ENCODE data around the gene PIBF1.
"Not testable (repeated sequence)": the region's sequence is repeated elsewhere in the genome, so short reads cannot be mapped to it uniquely, and the experiment has no call there.

The PIBF1 gene

GRCh38 chr13:72798817-72799216, 16.9 kb downstream of the PIBF1 start:
- no peak for TF ChIP-seq POLR2A (IDR thresholded peaks at IDR 0.05; ENCODE audit: low read length)
- TF ChIP-seq GATA1 (IDR thresholded peaks at IDR 0.05; ENCODE audit: low read depth, low read length) = no peak
- no peak for DNase-seq

DNA sequence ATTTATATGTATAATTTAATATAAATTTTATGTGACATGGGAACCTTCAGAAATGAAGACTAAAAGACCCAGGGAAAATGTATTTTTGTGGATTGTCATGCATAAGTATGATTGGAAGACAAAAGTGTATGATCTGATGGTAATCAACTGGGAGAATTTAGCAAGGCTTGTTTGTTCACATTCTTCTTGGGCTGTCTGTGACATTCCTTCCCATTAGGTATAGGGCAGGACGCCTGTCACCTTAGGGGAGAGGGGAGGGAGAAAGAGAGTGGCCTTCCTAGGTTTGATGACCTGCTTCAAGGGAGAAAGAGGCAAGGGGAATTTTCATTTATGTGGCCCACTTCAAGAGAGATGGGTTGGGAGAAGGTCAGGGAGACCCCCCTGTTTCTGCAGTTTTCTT, 22.4 kb downstream of the PIBF1 start:
- DNase-seq = no peak
- TF ChIP-seq GATA1 (IDR thresholded peaks at IDR 0.05; ENCODE audit: low read depth, low read length) = no peak
- TF ChIP-seq POLR2A (IDR thresholded peaks at IDR 0.05; ENCODE audit: low read length) = no peak

GRCh38 chr13:72805676-72806346, 23.9 kb downstream of the PIBF1 start:
- no peak for TF ChIP-seq POLR2A (IDR thresholded peaks at IDR 0.05; ENCODE audit: low read length)
- no peak for TF ChIP-seq GATA1 (IDR thresholded peaks at IDR 0.05; ENCODE audit: low read depth, low read length)

DNA sequence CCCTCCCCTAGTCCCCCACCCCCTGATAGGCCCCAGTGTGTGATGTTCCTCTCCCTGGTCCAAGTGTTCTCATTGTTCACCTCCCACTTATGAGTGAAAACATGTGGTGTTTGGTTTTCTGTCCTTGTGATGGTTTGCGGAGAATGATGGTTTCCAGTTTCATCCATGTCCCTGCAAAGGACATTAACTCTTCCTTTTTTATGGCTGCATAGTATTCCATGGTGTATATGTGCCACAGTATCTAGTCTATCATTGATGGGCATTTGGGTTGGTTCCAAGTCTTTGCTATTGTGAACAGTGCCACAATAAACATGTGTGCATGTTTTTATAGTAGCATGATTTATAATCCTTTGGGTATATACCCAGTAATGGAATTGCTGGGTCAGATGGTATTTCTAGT, 24.6 kb downstream of the PIBF1 start:
- DNase-seq = not testable (repeated sequence)

More at GRCh38 chr13:72805676-72806346, 23.9 kb downstream of the PIBF1 start:
- DNase-seq = peak; percentile 4 to 22

DNA sequence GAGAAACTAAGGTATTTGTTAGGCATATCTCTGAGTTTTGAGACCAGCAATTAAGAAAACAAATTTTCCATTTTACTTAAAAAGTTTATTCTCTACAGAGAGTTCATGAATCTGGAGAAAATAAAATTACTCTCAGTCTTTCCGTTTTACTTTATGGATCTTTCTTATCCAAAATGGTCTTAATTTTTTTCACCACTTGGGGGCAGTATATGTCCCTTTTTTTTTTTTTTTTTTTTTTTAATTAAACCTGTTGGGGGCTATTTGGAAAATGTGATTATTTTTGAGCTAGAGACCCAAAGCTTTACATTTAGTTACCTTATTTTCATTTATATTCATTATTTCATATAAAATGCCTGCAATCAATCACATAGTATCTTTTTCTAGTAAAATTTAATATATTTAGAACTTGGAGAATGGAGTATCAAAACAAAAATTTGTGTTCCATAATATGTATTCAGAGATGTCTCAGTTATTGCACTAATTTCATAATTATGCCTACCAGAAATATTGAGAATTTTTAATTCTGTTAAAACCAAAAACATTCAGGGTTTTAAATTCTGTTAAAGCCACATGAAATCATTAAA, 27.1 kb downstream of the PIBF1 start:
- TF ChIP-seq POLR2A (IDR thresholded peaks at IDR 0.05; ENCODE audit: low read length) (no peak), GATA1 (IDR thresholded peaks at IDR 0.05; ENCODE audit: low read depth, low read length) (no peak)
- peak; percentile 25 to 59 for DNase-seq

DNA sequence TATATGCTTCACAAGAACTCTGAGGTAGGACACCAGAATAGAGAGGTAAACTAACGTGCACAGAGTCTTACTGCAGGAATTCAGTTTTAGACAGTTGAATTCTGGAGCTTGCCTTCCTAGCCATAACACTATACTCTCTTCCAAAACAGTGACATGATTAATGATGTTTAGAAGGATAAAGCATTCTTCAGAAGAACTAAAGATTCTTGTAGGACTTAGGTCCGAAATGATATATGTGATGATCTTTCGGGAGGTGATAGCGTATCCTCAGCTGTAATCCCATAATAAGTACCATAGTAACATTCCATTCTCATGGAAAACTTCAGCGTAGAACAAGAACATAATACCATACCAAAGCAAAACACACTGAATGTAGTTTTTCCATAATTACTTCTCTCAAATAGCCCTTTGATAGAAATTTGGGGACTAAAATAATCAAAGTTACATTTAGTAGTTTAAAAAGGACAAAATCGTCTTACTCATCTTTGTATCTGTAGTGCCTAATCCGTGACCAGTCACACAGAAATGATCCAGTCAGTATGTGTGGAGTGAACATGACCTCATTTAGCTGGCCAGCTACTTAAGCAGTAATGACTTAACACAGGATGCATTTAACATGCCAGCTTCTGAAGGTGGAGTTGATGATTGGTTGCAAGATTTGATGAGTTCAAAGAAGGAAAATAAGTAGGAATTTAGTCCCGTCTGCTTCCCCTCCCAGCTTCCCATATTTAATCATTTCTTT, 38.4 kb downstream of the PIBF1 start:
- peak; percentile 15 to 41 for DNase-seq

GRCh38 chr13:72820898-72821279, 39.0 kb downstream of the PIBF1 start:
- DNase-seq = no peak
- TF ChIP-seq GATA1 (IDR thresholded peaks at IDR 0.05; ENCODE audit: low read depth, low read length) (no peak), POLR2A (IDR thresholded peaks at IDR 0.05; ENCODE audit: low read length) (no peak)

More for the DNA sequence above, 38.4 kb downstream of the PIBF1 start:
- no peak for TF ChIP-seq GATA1 (IDR thresholded peaks at IDR 0.05; ENCODE audit: low read depth, low read length)
- TF ChIP-seq POLR2A (IDR thresholded peaks at IDR 0.05; ENCODE audit: low read length) = no peak

DNA sequence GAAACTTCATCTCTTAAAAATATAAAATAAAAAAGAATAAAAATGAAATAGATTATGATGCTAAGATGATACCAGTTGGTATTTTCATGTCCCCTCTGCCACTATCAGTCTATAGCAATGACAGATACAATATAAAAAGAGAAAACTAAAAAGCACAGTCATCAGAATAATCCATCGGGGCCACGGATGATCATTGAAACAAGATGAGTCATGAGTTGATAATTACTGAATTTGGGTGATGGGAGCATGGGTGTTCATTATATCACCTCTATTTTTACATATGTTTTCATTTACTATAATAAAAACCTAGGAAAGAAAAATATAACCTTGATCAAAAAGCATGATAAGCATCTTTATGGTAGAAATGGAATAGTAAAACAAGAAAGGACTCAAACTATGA, 41.1 kb downstream of the PIBF1 start:
- no peak for DNase-seq
- TF ChIP-seq POLR2A (IDR thresholded peaks at IDR 0.05; ENCODE audit: low read length) (no peak), GATA1 (IDR thresholded peaks at IDR 0.05; ENCODE audit: low read depth, low read length) (no peak)

- DNase-seq = no peak
Observed at GRCh38 chr13:72823724-72824123, 41.8 kb downstream of the PIBF1 start.

GRCh38 chr13:72834601-72835000, 52.7 kb downstream of the PIBF1 start:
- no peak for DNase-seq
- no peak for TF ChIP-seq GATA1 (IDR thresholded peaks at IDR 0.05; ENCODE audit: low read depth, low read length)
- no peak for TF ChIP-seq POLR2A (IDR thresholded peaks at IDR 0.05; ENCODE audit: low read length)

More at GRCh38 chr13:72823724-72824123, 41.8 kb downstream of the PIBF1 start:
- TF ChIP-seq GATA1 (IDR thresholded peaks at IDR 0.05; ENCODE audit: low read depth, low read length) = no peak
- no peak for TF ChIP-seq POLR2A (IDR thresholded peaks at IDR 0.05; ENCODE audit: low read length)

DNA sequence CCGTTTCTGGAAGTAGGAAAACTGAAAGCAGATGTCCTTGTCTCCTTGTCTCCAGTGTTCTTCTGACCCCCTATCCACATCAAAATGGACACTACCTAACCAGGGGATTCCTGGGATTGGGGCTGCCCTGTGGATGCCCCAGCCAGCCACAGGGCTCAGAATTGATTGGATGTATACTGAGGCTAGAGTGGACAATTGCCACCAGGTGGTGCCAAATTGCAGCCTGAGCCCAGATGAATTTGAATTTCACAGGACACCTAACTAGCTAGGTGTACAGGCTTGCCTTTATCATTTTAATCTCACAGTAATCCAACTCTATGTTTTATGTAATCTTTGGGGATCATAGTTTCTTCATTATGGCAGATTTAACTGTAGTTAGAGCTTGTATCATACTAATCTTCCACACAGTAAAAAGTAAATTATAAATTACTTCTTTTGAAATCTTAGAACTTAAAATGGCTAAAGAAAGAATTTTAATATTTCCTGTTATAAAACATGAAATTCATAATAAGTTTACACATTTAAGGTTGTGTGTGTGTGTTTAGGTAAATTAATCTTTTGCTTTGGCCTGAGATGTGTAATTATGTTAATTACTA, 58.0 kb downstream of the PIBF1 start:
- peak; percentile 59 to 72 for DNase-seq
- TF ChIP-seq GATA1 (IDR thresholded peaks at IDR 0.05; ENCODE audit: low read depth, low read length) (no peak), POLR2A (IDR thresholded peaks at IDR 0.05; ENCODE audit: low read length) (no peak)

- no peak for TF ChIP-seq GATA1 (IDR thresholded peaks at IDR 0.05; ENCODE audit: low read depth, low read length)
- no peak for TF ChIP-seq POLR2A (IDR thresholded peaks at IDR 0.05; ENCODE audit: low read length)
Observed at GRCh38 chr13:72842991-72843390, 61.1 kb downstream of the PIBF1 start.

GRCh38 chr13:72845148-72845547, 63.2 kb downstream of the PIBF1 start:
- not testable (repeated sequence) for DNase-seq

More at GRCh38 chr13:72842991-72843390, 61.1 kb downstream of the PIBF1 start:
- no peak for DNase-seq

GRCh38 chr13:72849571-72849970, 67.6 kb downstream of the PIBF1 start:
- no peak for DNase-seq
- TF ChIP-seq POLR2A (IDR thresholded peaks at IDR 0.05; ENCODE audit: low read length) (no peak), GATA1 (IDR thresholded peaks at IDR 0.05; ENCODE audit: low read depth, low read length) (no peak)
